ENCODE results near the gene USP27X. TPM values are rescaled to one million over a fixed set of nuclear protein-coding genes. Genes with fewer than 3 reads are reported as not detected.

USP27X gene
- total and polyA plus RNA-seq, 4 donors: 0.26 to 4.7 (median 1.2) TPM

GRCh38 chrX:49921109-49921508 lies 41.8 kb downstream of the USP27X start:
- Histone ChIP-seq H3K9me3 (ENCODE audit: control insufficient read depth in 4 of 4, low read length in 3 of 4) (no peaks in the 10 kb centered on the region), H3K9ac (ENCODE audit: low read depth in 1 of 2, low read length in 2 of 2) (no peak overlapping the region), H3K4me1 (ENCODE audit: control insufficient read depth in 4 of 4, insufficient read depth in 4 of 4, low read length in 3 of 4) (peaks cover 0 to 17% (median 5%) of the 10 kb centered on the region in 4 donors), H3K27me3 (ENCODE audit: control insufficient read depth in 4 of 4, insufficient read depth in 4 of 4, low read length in 3 of 4) (peaks cover 0 to 2% (median 0%) of the 10 kb centered on the region in 4 donors), H3K27ac (ENCODE audit: low read depth in 1 of 2, low read length in 2 of 2) (no peak overlapping the region), H3K36me3 (ENCODE audit: control insufficient read depth in 4 of 4, insufficient read depth in 3 of 4, low read depth in 1 of 4, low read length in 3 of 4) (no peaks in the 10 kb centered on the region), H3K4me3 (ENCODE audit: low read depth in 1 of 3, low read length in 3 of 3) (no peak overlapping the region)
- DNase-seq (ENCODE audit: low spot score): no peak
- 83% methylated on average over 2 of the region's 2 CpGs for WGBS
- TF ChIP-seq RAD21 (IDR thresholded peaks at IDR 0.05) (no peak), EGR1 (IDR thresholded peaks at IDR 0.05; ENCODE audit: low read depth in 2 of 2) (no peak), RXRA (IDR thresholded peaks at IDR 0.05) (no peak), TAF1 (conservative IDR thresholded peaks at IDR 0.05) (no peak), HNF4A (conservative IDR thresholded peaks at IDR 0.05) (no peak), YY1 (IDR thresholded peaks at IDR 0.05) (no peak), ZBTB33 (IDR thresholded peaks at IDR 0.05) (no peak), SP1 (IDR thresholded peaks at IDR 0.05) (no peak), FOXA2 (IDR thresholded peaks at IDR 0.05) (no peak), HNF4G (IDR thresholded peaks at IDR 0.05) (no peak), FOXA1 (IDR thresholded peaks at IDR 0.05) (no peak), NR2F2 (IDR thresholded peaks at IDR 0.05) (no peak), JUND (IDR thresholded peaks at IDR 0.05) (no peak), GABPA (IDR thresholded peaks at IDR 0.05 in 1 of 2, conservative IDR thresholded peaks at IDR 0.05 in 1 of 2) (no peak)
- TF ChIP-seq, protein P1, sequence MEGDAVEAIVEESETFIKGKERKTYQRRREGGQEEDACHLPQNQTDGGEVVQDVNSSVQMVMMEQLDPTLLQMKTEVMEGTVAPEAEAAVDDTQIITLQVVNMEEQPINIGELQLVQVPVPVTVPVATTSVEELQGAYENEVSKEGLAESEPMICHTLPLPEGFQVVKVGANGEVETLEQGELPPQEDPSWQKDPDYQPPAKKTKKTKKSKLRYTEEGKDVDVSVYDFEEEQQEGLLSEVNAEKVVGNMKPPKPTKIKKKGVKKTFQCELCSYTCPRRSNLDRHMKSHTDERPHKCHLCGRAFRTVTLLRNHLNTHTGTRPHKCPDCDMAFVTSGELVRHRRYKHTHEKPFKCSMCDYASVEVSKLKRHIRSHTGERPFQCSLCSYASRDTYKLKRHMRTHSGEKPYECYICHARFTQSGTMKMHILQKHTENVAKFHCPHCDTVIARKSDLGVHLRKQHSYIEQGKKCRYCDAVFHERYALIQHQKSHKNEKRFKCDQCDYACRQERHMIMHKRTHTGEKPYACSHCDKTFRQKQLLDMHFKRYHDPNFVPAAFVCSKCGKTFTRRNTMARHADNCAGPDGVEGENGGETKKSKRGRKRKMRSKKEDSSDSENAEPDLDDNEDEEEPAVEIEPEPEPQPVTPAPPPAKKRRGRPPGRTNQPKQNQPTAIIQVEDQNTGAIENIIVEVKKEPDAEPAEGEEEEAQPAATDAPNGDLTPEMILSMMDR (IDR thresholded peaks at IDR 0.05; ENCODE audit: low read depth, low read length, missing input control): no peak
- TF ChIP-seq, protein P2, sequence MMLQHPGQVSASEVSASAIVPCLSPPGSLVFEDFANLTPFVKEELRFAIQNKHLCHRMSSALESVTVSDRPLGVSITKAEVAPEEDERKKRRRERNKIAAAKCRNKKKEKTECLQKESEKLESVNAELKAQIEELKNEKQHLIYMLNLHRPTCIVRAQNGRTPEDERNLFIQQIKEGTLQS (IDR thresholded peaks at IDR 0.05): no peak
- TF ChIP-seq, protein P3, sequence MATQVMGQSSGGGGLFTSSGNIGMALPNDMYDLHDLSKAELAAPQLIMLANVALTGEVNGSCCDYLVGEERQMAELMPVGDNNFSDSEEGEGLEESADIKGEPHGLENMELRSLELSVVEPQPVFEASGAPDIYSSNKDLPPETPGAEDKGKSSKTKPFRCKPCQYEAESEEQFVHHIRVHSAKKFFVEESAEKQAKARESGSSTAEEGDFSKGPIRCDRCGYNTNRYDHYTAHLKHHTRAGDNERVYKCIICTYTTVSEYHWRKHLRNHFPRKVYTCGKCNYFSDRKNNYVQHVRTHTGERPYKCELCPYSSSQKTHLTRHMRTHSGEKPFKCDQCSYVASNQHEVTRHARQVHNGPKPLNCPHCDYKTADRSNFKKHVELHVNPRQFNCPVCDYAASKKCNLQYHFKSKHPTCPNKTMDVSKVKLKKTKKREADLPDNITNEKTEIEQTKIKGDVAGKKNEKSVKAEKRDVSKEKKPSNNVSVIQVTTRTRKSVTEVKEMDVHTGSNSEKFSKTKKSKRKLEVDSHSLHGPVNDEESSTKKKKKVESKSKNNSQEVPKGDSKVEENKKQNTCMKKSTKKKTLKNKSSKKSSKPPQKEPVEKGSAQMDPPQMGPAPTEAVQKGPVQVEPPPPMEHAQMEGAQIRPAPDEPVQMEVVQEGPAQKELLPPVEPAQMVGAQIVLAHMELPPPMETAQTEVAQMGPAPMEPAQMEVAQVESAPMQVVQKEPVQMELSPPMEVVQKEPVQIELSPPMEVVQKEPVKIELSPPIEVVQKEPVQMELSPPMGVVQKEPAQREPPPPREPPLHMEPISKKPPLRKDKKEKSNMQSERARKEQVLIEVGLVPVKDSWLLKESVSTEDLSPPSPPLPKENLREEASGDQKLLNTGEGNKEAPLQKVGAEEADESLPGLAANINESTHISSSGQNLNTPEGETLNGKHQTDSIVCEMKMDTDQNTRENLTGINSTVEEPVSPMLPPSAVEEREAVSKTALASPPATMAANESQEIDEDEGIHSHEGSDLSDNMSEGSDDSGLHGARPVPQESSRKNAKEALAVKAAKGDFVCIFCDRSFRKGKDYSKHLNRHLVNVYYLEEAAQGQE (IDR thresholded peaks at IDR 0.05): no peak
- TF ChIP-seq, protein P4, sequence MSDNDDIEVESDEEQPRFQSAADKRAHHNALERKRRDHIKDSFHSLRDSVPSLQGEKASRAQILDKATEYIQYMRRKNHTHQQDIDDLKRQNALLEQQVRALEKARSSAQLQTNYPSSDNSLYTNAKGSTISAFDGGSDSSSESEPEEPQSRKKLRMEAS (IDR thresholded peaks at IDR 0.05): no peak

Data from liver (tissue), 9 donors.